HG02973 (cell line): ENCODE data around the gene SLC25A48.

Experiments
- ATAC-seq: cut with Tn5 transposase; IDR thresholded peaks from one replicate; pipeline ENCODE4 v1.9.1; 2021; ENCODE audit warnings: moderate library complexity; ENCODE audit not compliant: unreplicated experiment

SLC25A48 gene, protein sequence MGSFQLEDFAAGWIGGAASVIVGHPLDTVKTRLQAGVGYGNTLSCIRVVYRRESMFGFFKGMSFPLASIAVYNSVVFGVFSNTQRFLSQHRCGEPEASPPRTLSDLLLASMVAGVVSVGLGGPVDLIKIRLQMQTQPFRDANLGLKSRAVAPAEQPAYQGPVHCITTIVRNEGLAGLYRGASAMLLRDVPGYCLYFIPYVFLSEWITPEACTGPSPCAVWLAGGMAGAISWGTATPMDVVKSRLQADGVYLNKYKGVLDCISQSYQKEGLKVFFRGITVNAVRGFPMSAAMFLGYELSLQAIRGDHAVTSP

DNA sequence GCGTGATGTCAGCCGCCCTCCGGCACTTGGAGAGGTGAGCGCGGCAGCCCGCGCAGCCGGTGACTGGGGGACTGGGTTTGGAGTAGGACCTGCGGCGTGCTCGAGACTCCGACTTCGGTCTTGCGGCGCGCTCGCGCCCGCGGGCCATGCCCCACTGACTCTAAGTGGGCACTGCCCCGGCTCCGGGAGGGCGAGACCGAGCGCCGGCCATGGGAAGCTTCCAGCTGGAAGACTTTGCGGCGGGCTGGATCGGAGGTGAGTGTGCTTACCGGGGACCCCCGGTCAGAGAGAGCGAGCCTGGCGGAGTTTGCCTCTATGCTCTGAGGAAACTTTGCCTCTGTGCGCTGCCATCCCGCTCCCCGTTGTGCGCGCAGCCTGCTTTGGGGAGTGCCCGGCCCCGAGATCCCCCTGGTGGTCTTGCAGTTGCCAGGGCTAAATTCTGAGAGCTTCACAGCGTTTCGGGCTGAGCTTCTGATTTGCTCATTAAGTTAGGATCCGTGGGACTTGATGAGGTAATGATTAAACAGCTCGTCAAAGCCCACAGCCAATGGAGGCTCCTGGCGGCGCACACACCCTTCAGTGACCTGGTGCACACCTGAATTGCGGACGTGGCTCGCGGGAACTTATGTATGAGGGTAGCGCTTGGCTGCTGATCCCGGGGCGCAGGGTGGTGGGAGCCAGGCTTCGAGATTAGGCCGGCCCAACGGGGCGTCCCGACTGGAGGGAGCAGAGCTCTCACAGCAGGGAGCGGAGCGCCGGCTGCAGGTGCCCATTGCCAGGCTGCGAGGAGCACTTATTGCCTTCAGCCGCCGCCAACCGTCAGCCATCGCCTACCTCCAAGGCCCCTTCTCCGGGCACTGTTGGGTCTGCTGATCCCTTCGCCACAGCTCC lies at the start of gene SLC25A48:
SLC25A48 (plus strand) TSS at position 25 of the 891 bp plus-strand sequence; CDS start at position 210, 185 bp downstream.
- ATAC-seq: no peak

DNA sequence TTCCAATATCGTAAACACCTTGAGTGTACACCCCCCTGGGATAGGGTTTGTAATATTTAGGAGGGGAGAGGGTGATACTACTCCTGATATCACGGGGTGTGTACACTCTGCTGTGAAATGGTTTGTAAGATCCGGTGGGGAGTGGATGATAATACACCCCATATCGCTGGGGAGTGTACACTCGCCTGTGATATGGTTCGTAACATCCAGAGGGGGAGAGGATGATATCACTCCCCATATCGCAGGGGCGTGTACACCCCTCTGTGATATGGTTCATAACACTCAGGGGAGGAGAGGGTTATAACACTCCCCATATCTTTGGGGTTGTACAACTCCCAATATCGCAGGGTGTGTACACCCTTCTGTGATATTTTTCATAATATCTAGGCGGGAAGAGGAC lies 33.8 kb upstream of the SLC25A48 start:
- ATAC-seq: no peak

DNA sequence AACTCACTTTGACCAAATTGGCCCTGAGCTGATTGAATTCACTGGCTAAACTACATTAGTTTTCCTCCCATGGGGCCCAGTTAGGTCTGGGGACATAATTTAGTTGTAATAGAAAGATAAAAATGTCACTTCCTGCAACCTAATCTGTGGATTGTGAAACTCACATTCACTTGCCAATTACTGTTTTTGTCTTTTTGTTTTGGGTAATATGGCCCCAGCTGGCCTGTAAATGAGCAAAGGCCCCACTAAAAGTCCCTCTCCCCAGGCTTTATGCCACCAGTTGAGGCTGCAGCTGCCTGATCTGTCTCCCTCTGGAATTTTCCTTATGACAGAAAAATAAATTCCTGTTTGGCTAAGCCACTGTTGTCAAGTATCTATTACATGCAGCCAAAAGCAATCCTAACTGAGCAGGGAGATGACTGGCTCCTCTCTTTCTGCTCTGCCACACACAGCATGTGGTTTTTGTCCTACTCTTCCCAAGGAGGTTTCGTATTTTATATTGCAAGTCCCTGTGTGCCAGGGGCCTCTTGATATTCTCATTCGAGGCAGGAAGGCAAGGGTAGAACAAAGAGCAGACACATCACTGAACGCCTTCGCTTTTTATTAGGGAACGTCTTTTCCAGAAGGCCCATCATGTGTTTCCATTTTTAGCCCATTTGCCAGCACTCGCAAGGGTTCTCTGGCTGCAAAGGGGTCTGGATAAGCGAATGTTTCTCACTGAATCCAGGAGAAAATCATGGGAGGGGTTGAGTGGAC lies 24.1 kb upstream of the SLC25A48 start:
- ATAC-seq: no peak

DNA sequence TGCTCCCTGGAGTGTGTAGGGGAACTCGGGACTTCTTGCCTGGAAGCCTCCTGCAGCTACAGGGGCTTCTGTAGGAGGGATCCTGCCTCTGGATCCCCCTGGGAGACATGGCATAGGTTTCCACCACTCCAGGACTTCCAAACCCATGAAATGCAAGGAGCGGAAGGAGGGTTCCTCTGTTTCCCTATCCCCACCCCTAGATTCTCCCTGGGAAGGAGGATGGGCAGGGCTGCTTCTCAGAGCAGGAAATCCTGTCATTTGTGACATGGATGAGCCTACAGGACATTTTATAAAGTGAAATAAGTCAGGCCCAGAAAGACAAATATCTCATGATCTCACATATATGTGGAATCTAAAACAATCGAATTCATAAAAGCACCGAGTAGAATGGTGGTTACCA lies 23.5 kb upstream of the SLC25A48 start:
- no peak for ATAC-seq

DNA sequence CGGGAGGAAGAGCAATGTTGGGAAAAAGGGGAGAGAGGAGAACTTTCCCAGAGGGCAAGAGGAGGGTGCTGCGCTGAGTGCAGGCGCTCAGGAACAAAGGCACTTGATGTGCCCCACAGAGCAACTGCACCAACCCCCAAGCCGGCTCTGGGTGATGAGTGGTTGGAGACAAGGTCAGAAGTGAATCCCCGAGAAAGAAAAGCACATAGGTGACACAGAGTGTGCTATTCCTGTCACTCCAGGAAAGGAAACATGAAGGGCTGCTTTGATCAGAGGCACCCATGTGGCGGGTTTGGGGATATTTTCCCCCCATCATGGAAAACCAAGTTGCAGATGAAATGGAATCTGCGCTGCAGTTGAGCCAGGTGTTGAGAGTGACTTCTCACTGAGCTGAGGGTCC lies 20.7 kb upstream of the SLC25A48 start:
- ATAC-seq: no peak

DNA sequence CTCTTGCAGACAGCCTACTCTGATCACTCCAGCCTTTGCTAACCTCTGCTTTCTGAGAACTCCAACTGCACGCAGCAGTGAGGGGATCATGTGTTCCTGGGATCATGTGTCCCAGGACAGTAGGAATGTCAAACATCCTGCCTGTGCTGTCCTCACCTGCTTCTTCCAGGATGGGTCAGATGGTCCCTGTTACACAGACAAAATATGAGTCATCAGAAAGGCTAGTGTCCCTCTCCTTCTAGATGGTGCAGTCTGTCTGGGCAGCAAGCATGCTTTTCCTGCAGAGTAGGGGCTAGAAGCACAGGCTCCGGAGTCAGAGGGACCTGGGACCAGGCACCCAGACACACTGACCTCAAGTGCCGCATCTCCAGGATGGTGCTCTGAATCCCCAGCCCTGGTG lies 20.1 kb upstream of the SLC25A48 start:
- ATAC-seq: no peak

DNA sequence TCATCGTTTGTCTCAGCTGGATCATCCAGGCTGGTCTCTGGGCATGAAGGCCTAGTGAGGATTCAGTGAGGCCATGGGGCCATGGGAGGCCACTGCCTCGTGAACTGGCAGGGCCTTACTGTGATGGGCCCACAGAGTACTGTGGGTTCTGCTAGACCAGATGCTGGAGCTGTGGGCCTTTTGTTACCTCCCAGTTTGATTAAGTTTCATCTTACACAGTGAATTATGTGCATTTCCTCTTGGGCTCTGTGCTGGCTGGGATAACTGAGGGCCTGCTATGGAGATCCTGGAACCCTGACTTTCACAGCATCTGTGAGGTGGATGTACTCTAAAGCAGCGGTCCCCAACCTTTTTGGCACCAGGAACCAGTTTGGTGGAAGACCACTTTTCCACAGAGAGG lies 19.7 kb upstream of the SLC25A48 start:
- no peak for ATAC-seq

DNA sequence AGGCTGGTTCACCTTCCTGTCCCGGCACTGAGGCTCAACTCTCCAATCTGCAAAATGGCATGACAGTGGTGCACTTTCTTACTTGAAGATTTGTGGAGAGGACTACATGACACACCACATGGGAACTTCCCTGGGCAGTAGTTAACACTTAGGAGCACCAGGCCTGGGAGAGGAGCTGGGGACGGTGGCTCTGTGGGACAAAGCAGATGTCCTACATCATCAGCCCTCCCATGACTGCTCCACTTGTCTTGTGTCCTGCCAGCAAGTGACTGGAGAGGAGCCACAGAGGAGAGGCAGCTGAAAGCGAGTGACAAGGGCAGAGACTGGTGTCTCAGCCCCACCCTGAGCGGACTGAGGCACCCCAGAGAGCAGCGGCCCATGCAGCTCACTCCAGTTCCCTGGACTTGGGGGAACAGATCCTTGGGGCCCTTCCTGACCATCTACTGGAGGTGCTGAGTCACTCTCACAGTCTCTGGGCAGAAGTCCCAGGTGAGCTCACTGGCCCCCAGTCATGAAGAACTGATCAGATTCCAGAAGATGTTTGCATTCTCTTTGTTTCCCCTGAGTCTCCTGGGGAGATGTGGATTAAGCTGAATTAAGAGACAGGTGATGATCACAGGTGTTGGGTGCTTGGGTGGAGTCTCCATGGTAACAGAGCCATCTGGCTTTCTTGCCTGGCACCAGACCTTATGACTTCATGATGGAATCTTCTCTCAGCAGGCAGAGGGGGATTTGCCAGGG lies 13.2 kb upstream of the SLC25A48 start:
- no peak for ATAC-seq

DNA sequence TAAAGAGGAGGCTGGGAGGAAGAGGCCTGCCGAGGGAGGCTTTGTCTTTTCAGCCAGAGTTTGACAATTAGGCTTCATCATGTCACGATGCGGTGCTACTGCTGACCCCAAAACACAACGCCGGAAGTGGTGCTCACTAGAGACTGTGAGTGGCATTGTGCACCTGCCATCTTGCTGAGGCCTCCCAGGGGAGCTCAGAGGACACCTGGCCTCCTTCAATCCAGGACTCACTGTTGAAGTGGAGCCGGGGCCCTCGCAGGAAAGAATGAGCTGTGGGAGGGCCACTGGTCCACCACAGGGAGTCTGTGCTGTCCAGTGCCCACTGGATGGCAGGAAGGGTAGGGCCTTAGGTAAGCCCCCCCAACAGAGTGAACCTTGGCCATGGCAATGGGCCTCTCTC lies 12.7 kb upstream of the SLC25A48 start:
- ATAC-seq: no peak

DNA sequence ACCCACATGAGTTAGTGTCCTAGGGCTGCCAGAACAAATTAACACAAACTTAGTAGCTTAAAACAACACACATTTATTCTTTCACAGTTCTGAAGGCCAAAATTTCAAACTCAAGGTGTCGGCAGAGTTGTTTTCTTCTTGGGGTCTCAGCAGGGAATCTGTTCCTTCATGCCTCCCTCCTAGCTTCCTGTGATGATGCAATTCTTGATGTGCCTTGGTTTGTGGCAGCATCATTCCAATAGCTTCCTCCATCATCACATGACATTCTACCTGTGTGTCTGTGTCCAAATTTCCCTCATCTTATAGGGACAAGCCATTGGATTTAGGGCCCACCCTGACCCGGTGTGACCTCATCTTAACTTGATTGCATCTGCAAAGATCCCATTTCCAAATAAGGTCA lies 12.2 kb upstream of the SLC25A48 start:
- no peak for ATAC-seq

DNA sequence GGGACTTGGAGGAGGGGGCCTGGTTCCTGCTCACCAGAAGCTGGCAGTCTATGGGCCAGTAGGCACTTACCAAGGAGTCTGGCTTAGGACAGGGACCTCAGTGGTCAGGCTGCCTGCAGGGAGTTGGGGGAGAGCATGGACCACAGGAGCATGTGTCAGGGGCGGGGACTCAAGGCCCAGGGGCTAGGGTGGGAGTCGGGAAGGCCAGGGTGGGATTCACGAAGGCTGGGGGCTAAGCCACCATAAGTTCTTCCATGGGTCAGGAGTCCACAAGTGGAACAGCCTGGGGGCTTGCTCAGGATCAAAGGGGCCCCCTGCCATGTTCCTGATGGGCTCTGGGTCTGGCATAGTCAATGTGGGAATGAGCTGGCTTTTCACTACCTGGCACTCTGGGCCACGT lies 11.5 kb upstream of the SLC25A48 start:
- ATAC-seq: no peak

DNA sequence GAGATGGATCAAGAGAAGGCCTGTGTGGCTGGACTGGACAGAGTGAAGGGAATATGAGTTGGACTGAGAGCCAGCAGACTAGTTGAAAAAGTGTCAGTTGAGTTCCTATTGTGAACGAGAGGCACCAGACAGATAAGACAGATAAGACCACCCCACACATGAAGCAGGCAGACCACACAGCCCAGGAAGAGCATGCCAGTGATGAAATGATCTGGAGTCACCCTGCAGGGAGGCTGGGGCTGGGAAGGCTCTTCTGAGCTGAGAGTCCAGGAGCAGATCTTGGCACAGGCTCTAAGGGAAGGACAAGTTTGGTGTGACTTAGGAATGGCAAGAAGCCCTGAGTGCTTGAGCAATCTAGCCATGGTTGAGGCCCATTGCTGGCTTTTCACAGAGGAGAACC lies 10.6 kb upstream of the SLC25A48 start:
- ATAC-seq: no peak

DNA sequence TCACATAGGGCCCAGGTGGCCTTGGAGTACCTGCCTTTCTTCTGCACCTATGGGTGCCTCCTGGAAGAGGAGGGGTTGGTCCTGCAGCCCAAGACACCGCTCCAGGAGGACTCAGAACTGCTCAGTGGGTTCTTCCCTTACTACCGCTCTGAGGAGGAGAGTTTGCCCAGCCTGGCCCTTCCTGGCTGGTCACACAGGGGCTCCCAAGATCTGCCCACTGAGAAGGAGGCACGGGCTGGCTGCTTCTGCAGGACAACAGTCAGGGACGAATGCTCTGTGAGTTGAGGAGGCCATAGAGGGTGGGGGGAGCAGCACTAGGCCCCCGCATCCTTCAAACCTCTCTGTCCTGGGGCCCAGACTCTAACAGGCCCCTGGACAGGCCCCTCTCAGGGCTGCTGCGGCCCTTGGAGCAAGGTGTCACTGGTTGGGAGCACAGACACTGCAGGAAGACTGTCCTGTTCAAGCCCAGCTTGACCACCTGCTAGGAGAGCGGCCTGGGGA lies 9.9 kb upstream of the SLC25A48 start:
- no peak for ATAC-seq

DNA sequence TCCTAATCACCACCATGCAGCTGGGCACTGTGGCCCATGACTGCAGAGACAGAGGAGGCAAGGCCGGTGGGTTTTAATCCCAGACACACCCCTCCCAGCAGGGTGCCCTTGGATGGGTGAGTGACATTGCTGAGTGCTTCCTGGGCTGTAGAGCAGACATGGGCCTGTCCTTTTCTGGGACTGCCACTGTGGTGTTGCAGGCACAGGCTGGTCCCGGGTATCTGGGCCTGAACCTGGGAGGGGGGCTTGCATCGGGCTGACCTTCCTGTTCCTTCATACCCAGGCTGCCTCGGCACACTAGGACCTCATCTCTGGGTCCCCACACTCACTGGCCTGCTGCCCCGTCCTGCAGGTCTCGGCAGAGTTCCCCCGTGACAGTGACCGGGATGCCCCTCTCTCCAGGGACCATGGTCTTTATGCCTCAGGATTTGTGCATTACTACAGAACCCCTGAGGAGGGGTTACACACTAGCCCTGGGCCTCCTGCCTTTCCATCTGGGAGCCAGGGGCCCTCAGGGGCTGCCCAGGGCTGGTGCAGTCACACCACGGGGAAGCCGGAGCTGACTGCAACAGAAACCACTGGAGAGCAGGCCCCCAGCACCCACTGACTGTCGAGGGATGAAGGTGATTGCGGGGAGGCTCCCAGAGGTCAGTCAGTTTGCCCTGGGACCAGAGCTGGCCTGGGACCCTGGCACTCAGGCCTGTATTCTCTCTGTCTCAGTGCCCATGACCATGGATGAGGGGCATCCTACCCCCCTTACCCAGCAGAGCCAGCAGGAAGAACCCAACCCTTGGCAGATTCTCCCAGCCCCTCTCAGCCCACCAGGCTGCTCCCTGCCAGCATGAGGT lies 8.9 kb upstream of the SLC25A48 start:
- no peak for ATAC-seq

DNA sequence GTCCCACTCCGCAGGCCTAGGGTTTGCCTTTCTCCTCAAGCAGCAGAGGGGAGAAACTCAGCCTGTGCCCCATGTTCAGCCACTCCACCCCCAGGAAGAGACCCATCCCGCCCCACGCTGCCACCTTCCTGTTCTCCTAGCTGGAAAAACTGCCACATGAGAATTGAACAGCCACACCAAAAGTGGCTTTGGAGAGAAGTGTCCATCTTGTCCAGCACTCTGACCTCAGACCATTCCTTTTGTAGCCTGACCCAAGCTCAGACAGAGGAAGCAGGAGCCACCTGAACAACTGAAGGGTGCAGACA lies 8.3 kb upstream of the SLC25A48 start:
- no peak for ATAC-seq

DNA sequence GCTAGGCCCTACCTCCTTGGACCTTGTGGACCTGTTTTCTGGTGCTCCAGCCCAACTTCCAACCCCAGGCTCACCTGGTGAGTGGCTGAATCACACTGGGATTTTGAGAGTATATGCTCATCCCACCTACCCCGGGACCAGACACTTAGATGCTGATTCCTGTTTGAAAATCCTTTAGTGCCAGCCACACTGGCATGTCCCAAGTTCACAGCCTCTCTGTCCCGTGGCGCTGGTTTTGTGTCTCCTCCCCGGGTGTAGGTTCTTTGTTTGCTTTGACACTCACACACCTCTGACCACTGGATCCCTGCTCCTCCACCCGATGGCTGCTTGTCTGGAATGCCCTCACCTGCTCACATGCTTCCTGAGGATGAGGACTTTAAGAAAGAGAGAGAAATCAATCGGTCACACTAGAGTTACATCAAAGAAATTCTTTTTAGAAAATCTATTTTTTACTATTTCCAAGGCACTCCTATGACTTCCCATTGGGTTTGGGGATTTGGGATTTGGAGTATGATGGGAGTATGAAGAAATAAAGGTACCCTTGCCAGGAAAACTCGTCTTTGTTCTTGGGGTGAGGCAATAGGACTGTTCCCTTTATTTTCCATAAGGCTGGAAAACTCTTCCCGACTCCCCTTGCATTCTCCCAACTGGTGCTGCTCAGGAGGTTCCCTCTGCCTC lies 7.3 kb upstream of the SLC25A48 start:
- no peak for ATAC-seq

DNA sequence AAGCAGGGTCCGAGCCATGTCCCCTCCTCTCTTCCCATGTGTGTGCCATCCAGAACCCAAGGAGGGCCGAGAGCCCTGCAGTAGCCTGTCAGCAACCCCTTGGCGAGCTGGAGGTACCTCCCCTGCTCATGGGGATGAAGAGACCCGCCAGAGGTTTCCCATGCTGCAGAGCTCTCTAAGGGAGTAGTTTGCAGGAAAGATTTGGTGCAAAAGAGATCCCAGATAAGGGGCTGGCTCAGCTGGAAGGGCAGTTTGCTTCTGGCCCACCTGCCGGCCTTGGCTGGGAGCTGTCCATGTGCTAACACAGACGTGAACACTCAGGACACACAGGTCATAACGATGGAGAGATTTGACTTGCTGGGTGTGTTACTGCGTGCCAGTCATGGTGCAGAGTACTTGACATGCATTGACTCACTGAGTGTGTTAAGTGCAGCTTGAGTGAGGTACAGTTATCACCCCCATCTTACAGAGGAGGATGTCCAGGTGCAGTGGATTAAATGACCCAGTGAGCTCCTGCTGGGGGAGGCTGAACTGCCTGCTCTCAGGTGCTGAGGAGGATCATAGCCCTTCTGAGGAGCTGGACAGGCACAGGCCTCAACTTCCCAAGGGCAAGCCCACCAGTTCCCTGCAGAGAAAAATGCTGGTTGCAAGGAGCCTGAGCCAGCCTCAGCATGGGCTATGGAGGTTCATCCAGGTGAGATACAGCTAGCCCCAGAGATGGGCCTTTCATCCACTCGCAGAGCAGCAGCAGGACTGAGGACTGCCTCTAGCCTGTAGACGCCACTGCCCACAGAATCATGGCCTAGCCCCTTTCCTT lies 6.3 kb upstream of the SLC25A48 start:
- ATAC-seq: no peak

DNA sequence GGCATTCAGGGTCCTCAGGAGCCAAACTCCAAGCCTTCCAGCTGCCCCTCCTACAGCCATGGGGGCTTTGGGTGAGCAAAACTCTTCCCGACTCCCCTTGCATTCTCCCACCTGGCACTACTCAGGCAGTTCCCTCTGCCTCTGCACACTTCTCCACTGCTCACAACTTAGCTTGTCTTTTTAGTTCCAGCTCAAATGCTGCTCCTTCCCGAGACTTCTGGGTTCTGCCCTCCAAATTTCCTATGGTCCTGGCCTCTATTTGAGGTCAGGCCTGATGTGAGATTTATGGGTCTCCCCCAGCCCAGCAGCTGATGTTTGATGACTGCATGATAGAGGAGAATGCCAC lies 5.7 kb upstream of the SLC25A48 start:
- no peak for ATAC-seq

DNA sequence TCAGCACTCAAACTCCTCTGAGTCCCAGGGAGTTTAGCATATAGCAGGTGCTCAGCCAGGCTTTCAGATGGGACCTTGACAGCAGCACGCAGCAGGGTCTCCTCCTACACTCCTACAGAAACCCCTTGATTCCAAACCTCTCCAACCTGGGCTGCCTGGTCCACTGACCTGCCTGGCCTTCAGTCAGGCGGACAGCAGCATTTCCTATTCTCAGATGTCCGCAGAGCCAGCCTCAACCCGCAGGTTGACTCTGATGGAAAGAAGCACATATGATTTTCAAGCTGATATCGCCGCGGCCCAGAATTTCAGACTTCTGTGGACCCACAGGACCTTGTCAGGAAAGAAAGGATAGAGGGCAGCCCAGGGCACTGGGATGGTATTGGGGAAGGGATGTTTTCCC lies 5.3 kb upstream of the SLC25A48 start:
- no peak for ATAC-seq
